Activated naive CD8-positive, alpha-beta T cell treated with anti-CD3 and anti-CD28 coated beads for 36 hours (primary cell): ENCODE results near the gene TRMT2A. TPM values are rescaled to one million over a fixed set of nuclear protein-coding genes. Genes with fewer than 3 reads are reported as not detected.
A peak's percentile ranks its signal among the peaks of the same experiment; 100 is the strongest.

Experiments
- DNase-seq: peaks from one replicate; pipeline ENCODE4 v3.0.0; 2021
- H3K27ac Mint-ChIP-seq: one replicate; pipeline ENCODE4 v1.8.0; 2022; ENCODE audit warnings: mild to moderate bottlenecking, moderate library complexity, mixed read lengths
- H3K27me3 Mint-ChIP-seq: one replicate; pipeline ENCODE4 v1.8.0; 2022; ENCODE audit warnings: mild to moderate bottlenecking, mixed read lengths
- H3K36me3 Mint-ChIP-seq: one replicate; pipeline ENCODE4 v1.8.0; 2021; ENCODE audit warnings: mild to moderate bottlenecking, mixed read lengths
- H3K4me1 Mint-ChIP-seq: one replicate; pipeline ENCODE4 v1.8.0; 2021; ENCODE audit warnings: mixed read lengths
- H3K4me3 Mint-ChIP-seq: one replicate; pipeline ENCODE4 v1.8.0; 2022; ENCODE audit warnings: mild to moderate bottlenecking, moderate library complexity, mixed read lengths
- H3K9me3 Mint-ChIP-seq: one replicate; pipeline ENCODE4 v1.8.0; 2022; ENCODE audit warnings: mixed read lengths
- total RNA-seq, 2 experiments: library from RNA; stranded (reverse); gene quantifications; one replicate each; pipeline ENCODE4 v1.2.3, GENCODE V29; 2021

The TRMT2A gene
- total RNA-seq, 2 experiments from 2014 or later, result 124 to 139 TPM

- DNase-seq, result no peak
- Mint-ChIP-seq H3K27me3 (no peaks in the 10 kb centered on the region), H3K9me3 (no peaks in the 10 kb centered on the region), H3K4me1 (peaks cover 45% of the 10 kb centered on the region), H3K36me3 (peaks cover 1% of the 10 kb centered on the region), H3K4me3 (peak overlapping the region; percentile 76), H3K27ac (no peak overlapping the region)
Measured at GRCh38 chr22:20132686-20133246, 15.7 kb upstream of the TRMT2A start.

- Mint-ChIP-seq H3K36me3 (peaks cover 4% of the 10 kb centered on the region), H3K9me3 (no peaks in the 10 kb centered on the region), H3K4me1 (peaks cover 42% of the 10 kb centered on the region), H3K4me3 (peak overlapping the region; percentile 76), H3K27ac (no peak overlapping the region), H3K27me3 (no peaks in the 10 kb centered on the region)
- DNase-seq, result peak; percentile 23
Measured at GRCh38 chr22:20131859-20132685, 15.0 kb upstream of the TRMT2A start.

GRCh38 chr22:20131597-20131858, 14.5 kb upstream of the TRMT2A start, which contains the start of gene ZDHHC8:
Gene ZDHHC8 (plus strand): TSS chr22:20131804. CDS start chr22:20131948, 144 bp downstream.
- Mint-ChIP-seq H3K4me1 (peaks cover 41% of the 10 kb centered on the region), H3K4me3 (peak within 1 kb of the TSS; percentile 76), H3K36me3 (peaks cover 4% of the 10 kb centered on the region), H3K27ac (no peak within 1 kb of the TSS), H3K27me3 (no peaks in the 10 kb centered on the region), H3K9me3 (no peaks in the 10 kb centered on the region)
- DNase-seq, result peak; percentile 44

- Mint-ChIP-seq H3K9me3 (no peaks in the 10 kb centered on the region), H3K36me3 (peaks cover 6% of the 10 kb centered on the region)
Measured at GRCh38 chr22:20130731-20131596, 13.9 kb upstream of the TRMT2A start.

GRCh38 chr22:20130319-20130718, 13.3 kb upstream of the TRMT2A start:
- Mint-ChIP-seq H3K27ac (no peak overlapping the region), H3K4me1 (peaks cover 37% of the 10 kb centered on the region), H3K36me3 (peaks cover 6% of the 10 kb centered on the region), H3K27me3 (no peaks in the 10 kb centered on the region), H3K9me3 (no peaks in the 10 kb centered on the region), H3K4me3 (no peak overlapping the region)
- no peak for DNase-seq

More at GRCh38 chr22:20130731-20131596, 13.9 kb upstream of the TRMT2A start:
- Mint-ChIP-seq H3K4me1 (peaks cover 37% of the 10 kb centered on the region), H3K27me3 (no peaks in the 10 kb centered on the region), H3K27ac (no peak overlapping the region), H3K4me3 (peak overlapping the region; percentile 63)
- DNase-seq, result peak; percentile 77

- peaks cover 6% of the 10 kb centered on the region for H3K36me3 Mint-ChIP-seq
- H3K27me3 Mint-ChIP-seq, result no peaks in the 10 kb centered on the region
- no peak overlapping the region for H3K4me3 Mint-ChIP-seq
- H3K9me3 Mint-ChIP-seq, result no peaks in the 10 kb centered on the region
- peaks cover 37% of the 10 kb centered on the region for H3K4me1 Mint-ChIP-seq
- no peak overlapping the region for H3K27ac Mint-ChIP-seq
- DNase-seq, result no peak
Measured at GRCh38 chr22:20129747-20130014, 12.7 kb upstream of the TRMT2A start.

GRCh38 chr22:20128902-20129746, 12.1 kb upstream of the TRMT2A start:
- Mint-ChIP-seq H3K4me3 (no peak overlapping the region), H3K27ac (peak overlapping the region; percentile 79), H3K36me3 (peaks cover 6% of the 10 kb centered on the region), H3K27me3 (no peaks in the 10 kb centered on the region), H3K4me1 (peaks cover 33% of the 10 kb centered on the region), H3K9me3 (no peaks in the 10 kb centered on the region)
- DNase-seq, result peak; percentile 58

GRCh38 chr22:20128619-20128901, 11.5 kb upstream of the TRMT2A start:
- Mint-ChIP-seq H3K4me3 (no peak overlapping the region), H3K27me3 (no peaks in the 10 kb centered on the region), H3K36me3 (peaks cover 6% of the 10 kb centered on the region), H3K27ac (peak overlapping the region; percentile 79), H3K4me1 (peaks cover 28% of the 10 kb centered on the region), H3K9me3 (no peaks in the 10 kb centered on the region)
- no peak for DNase-seq

- peaks cover 8% of the 10 kb centered on the region for H3K36me3 Mint-ChIP-seq
- peaks cover 24% of the 10 kb centered on the region for H3K4me1 Mint-ChIP-seq
- no peak for DNase-seq
- peak overlapping the region; percentile 79 for H3K27ac Mint-ChIP-seq
- no peaks in the 10 kb centered on the region for H3K27me3 Mint-ChIP-seq
- no peaks in the 10 kb centered on the region for H3K9me3 Mint-ChIP-seq
- H3K4me3 Mint-ChIP-seq, result no peak overlapping the region
Measured at GRCh38 chr22:20127869-20128618, 11.0 kb upstream of the TRMT2A start.

GRCh38 chr22:20127318-20127868, 10.4 kb upstream of the TRMT2A start:
- Mint-ChIP-seq H3K27ac (peak overlapping the region; percentile 40), H3K36me3 (peaks cover 8% of the 10 kb centered on the region), H3K4me3 (no peak overlapping the region), H3K4me1 (peaks cover 22% of the 10 kb centered on the region), H3K9me3 (no peaks in the 10 kb centered on the region), H3K27me3 (no peaks in the 10 kb centered on the region)
- no peak for DNase-seq

- no peak for DNase-seq
- Mint-ChIP-seq H3K36me3 (peaks cover 8% of the 10 kb centered on the region), H3K4me1 (peaks cover 31% of the 10 kb centered on the region), H3K27me3 (no peaks in the 10 kb centered on the region), H3K4me3 (no peak overlapping the region), H3K9me3 (no peaks in the 10 kb centered on the region), H3K27ac (peak overlapping the region; percentile 1)
Measured at GRCh38 chr22:20126284-20127029, 9.4 kb upstream of the TRMT2A start.

GRCh38 chr22:20125201-20126174, 8.5 kb upstream of the TRMT2A start:
- H3K27ac Mint-ChIP-seq, result peak overlapping the region; percentile 1
- no peaks in the 10 kb centered on the region for H3K27me3 Mint-ChIP-seq
- no peak for DNase-seq
- no peaks in the 10 kb centered on the region for H3K9me3 Mint-ChIP-seq
- H3K4me3 Mint-ChIP-seq, result no peak overlapping the region
- H3K4me1 Mint-ChIP-seq, result peaks cover 31% of the 10 kb centered on the region
- H3K36me3 Mint-ChIP-seq, result peaks cover 11% of the 10 kb centered on the region
